ENCODE results near the gene CAMKK1.

The CAMKK1 gene

DNA sequence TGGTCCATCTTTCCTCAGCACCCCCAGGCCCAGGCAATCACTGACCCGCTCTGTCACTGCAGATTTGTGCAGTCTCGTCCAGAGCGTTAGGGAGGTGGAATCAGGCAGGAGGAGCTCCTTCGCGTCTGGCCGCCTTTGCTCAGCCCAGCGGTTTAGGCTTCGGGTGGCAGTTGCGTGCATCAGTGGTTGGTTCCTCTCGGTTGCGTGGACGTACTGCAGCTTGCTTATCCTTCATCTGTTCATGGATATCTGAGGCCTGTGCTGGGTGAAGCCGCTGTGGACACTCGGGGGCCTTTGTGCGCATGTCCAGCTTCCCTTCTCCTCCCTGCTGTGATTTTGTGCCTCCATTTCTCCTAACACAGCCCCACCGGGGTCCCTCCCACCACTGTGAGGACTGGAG, 28.2 kb upstream of the CAMKK1 start:
- Histone ChIP-seq H3K27me3 (ENCODE audit: insufficient read depth, low read length, poor library complexity) (no peaks in the 10 kb centered on the region), H3K4me3 (ENCODE audit: low read depth in 1 of 2, low read length in 2 of 2) (no peak overlapping the region), H3K9ac (ENCODE audit: low read depth, low read length) (no peak overlapping the region), H3K27ac (ENCODE audit: low read length) (no peak overlapping the region), H2AFZ (ENCODE audit: low read depth, low read length) (no peak overlapping the region), H4K20me1 (ENCODE audit: insufficient read depth, low read length) (peaks cover 13% of the 10 kb centered on the region), H3K4me2 (ENCODE audit: insufficient read depth, low read length) (no peak overlapping the region), H3K36me3 (ENCODE audit: insufficient read depth, low read length) (peaks cover 25% of the 10 kb centered on the region), H3K9me3 (ENCODE audit: insufficient read depth, low read length, severe bottlenecking) (no peaks in the 10 kb centered on the region), H3K4me1 (ENCODE audit: insufficient read depth, low read length) (peaks cover 15% of the 10 kb centered on the region), H3K79me2 (ENCODE audit: insufficient read depth, low read length) (no peaks in the 10 kb centered on the region)
- no peak for DNase-seq
- no peak for TF ChIP-seq EZH2 (IDR thresholded peaks at IDR 0.05; ENCODE audit: borderline replicate concordance, low read depth, low read length, severe bottlenecking)
- TF ChIP-seq, protein P1, sequence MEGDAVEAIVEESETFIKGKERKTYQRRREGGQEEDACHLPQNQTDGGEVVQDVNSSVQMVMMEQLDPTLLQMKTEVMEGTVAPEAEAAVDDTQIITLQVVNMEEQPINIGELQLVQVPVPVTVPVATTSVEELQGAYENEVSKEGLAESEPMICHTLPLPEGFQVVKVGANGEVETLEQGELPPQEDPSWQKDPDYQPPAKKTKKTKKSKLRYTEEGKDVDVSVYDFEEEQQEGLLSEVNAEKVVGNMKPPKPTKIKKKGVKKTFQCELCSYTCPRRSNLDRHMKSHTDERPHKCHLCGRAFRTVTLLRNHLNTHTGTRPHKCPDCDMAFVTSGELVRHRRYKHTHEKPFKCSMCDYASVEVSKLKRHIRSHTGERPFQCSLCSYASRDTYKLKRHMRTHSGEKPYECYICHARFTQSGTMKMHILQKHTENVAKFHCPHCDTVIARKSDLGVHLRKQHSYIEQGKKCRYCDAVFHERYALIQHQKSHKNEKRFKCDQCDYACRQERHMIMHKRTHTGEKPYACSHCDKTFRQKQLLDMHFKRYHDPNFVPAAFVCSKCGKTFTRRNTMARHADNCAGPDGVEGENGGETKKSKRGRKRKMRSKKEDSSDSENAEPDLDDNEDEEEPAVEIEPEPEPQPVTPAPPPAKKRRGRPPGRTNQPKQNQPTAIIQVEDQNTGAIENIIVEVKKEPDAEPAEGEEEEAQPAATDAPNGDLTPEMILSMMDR (IDR thresholded peaks at IDR 0.05; ENCODE audit: borderline replicate concordance, extremely low read depth, low read length, poor library complexity, severe bottlenecking): no peak
- no peak for ATAC-seq (ENCODE audit: insufficient read depth, low read depth)

DNA sequence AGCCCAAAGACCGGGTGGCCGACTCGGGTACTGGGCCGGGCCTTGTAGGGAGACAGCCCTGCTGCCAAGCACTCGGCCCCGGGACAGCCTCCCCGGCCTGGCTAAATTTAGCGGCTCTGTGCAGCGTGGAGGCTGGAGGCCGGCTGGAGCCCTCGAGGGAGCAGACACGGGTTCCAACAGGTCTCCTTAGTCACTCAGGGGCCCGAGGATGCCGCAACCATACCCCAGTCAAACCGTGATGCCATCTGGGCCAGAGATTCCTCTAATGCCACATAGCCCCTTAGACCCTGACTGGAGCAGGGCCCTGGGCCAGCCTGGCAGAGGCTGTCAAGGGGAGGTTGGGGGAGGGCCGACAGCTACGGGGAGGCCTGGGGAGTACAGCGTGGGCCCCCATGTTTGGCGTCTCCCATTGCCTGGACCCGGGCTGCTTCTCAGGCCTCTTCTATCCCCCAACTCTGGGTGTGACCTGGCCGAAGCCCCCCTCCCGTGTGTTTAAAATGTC, 26.3 kb upstream of the CAMKK1 start:
- H3K27me3 ChIP-seq (ENCODE audit: insufficient read depth, low read length, poor library complexity): no peaks in the 10 kb centered on the region
- DNase-seq (no peak), ATAC-seq (ENCODE audit: insufficient read depth, low read depth) (no peak)
- H3K4me1 ChIP-seq (ENCODE audit: insufficient read depth, low read length): peaks cover 17% of the 10 kb centered on the region
- no peak overlapping the region for H3K4me3 ChIP-seq (ENCODE audit: low read depth in 1 of 2, low read length in 2 of 2)
- H3K27ac ChIP-seq (ENCODE audit: low read length): no peak overlapping the region
- no peaks in the 10 kb centered on the region for H3K79me2 ChIP-seq (ENCODE audit: insufficient read depth, low read length)
- no peaks in the 10 kb centered on the region for H3K9me3 ChIP-seq (ENCODE audit: insufficient read depth, low read length, severe bottlenecking)
- H2AFZ ChIP-seq (ENCODE audit: low read depth, low read length): no peak overlapping the region
- peaks cover 4% of the 10 kb centered on the region for H4K20me1 ChIP-seq (ENCODE audit: insufficient read depth, low read length)
- H3K4me2 ChIP-seq (ENCODE audit: insufficient read depth, low read length): no peak overlapping the region
- TF ChIP-seq, protein P1 (IDR thresholded peaks at IDR 0.05; ENCODE audit: borderline replicate concordance, extremely low read depth, low read length, poor library complexity, severe bottlenecking): no peak
- no peak for TF ChIP-seq EZH2 (IDR thresholded peaks at IDR 0.05; ENCODE audit: borderline replicate concordance, low read depth, low read length, severe bottlenecking)
- H3K9ac ChIP-seq (ENCODE audit: low read depth, low read length): no peak overlapping the region
- H3K36me3 ChIP-seq (ENCODE audit: insufficient read depth, low read length): peaks cover 8% of the 10 kb centered on the region

DNA sequence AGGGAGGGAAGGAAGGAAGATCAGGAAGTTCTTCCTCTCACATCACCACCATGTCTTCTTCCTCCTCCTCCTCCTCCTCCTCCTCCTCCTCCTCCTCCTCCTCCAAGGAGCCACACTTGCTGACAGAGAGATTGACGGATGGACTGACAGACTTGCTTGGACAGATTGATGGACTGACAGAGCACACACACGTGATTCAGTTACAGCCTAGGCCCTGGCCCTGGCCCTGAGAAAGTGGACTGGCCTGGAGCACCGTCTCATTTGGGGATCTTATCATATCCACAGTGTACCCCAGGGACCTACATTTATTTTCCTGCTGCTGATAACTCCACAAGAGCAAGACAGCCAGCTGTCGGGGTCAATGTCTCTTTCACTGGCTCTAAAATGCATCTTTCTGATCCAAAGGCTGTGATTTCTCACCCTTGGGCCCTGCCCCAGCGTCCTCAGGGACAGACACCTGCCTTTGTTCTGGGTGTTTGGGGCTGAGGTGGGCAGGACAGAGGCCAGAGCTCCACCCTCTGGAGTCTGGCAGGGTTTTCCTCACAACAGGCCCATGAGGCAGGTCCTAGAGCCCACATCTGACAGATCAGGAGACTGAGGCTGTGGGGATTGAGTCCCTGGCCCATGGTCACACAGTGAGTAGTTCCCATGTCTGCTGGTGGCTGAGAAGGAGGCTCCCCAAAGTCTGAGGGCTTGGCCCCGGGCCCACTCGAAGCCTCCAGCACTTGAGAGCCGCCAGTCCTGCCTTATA, 25.7 kb upstream of the CAMKK1 start:
- Histone ChIP-seq H2AFZ (ENCODE audit: low read depth, low read length) (no peak overlapping the region), H3K36me3 (ENCODE audit: insufficient read depth, low read length) (peaks cover 1% of the 10 kb centered on the region; the same call in 1 of the 2 replicates), H3K9me3 (ENCODE audit: insufficient read depth, low read length, severe bottlenecking) (no peaks in the 10 kb centered on the region), H3K4me2 (ENCODE audit: insufficient read depth, low read length) (no peak overlapping the region), H3K4me3 (ENCODE audit: low read depth in 1 of 2, low read length in 2 of 2) (no peak overlapping the region), H3K27ac (ENCODE audit: low read length) (no peak overlapping the region), H3K4me1 (ENCODE audit: insufficient read depth, low read length) (peaks cover 23% of the 10 kb centered on the region), H3K79me2 (ENCODE audit: insufficient read depth, low read length) (no peaks in the 10 kb centered on the region), H4K20me1 (ENCODE audit: insufficient read depth, low read length) (no peaks in the 10 kb centered on the region), H3K9ac (ENCODE audit: low read depth, low read length) (no peak overlapping the region), H3K27me3 (ENCODE audit: insufficient read depth, low read length, poor library complexity) (no peaks in the 10 kb centered on the region)
- DNase-seq (no peak), ATAC-seq (ENCODE audit: insufficient read depth, low read depth) (no peak)
- TF ChIP-seq, protein P1 (IDR thresholded peaks at IDR 0.05; ENCODE audit: borderline replicate concordance, extremely low read depth, low read length, poor library complexity, severe bottlenecking): no peak
- TF ChIP-seq EZH2 (IDR thresholded peaks at IDR 0.05; ENCODE audit: borderline replicate concordance, low read depth, low read length, severe bottlenecking): no peak

Measured in DND-41 (cell line).